HG03095 (cell line): Measurements from ENCODE around the gene APOL3.
"Not testable (repeated sequence)": the region's sequence is repeated elsewhere in the genome, so short reads cannot be mapped to it uniquely, and the experiment has no call there.

Source experiments
- ATAC-seq: cut with Tn5 transposase; IDR thresholded peaks from one replicate; pipeline ENCODE4 v1.9.1; 2021; ENCODE audit warnings: moderate library complexity; ENCODE audit not compliant: unreplicated experiment

APOL3 gene

DNA sequence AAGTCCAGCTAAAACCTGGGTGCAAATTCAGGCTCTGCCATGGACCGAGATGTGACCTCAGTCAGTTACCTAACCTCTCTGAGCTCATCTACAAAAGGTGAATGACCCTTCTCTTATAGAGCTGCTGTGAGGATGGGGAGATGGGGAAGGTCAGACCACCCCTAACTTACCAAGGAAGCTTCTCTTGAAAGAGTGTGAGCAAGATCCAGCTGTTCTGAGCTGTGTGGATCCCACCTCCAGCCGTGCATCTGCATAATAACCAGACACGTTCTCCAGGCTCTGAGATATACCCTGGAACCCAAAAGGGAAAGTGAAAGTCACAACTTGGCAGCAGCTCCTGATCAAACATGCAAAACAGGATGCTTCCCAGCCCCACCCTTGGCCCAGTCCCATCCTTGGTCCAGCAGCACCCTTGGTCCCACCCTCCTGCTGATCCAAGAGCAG lies at the start of gene APOL3:
Gene APOL3 (minus strand): TSS at position 257 of the 444 bp plus-strand sequence. CDS start 11,700 bp downstream, outside the sequence.
- no peak for ATAC-seq

GRCh38 chr22:36210224-36210623 lies 49.7 kb upstream of the APOL3 start:
- ATAC-seq: no peak

DNA sequence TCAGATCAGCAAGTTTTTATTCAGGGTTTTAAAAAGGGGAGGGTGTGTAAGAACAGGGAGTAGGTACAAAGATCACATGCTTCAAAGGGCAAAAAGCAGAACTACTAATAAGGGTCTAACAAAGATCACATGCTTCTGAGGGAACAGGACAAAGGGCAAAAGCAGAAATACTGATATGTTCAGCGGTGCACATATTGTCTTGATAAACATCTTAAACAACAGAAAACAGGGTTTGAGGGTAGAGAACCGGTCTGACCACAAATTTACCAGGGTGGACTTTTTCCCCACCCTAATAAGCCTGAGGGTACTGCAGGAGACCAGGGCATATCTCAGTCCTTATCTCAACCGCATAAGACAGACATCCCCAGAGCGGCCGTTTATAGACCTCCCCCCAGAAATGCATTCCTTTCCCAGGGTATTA lies 48.9 kb upstream of the APOL3 start:
- not testable (repeated sequence) for ATAC-seq

- ATAC-seq: no peak
These were observed 48.4 kb upstream of the APOL3 start for GRCh38 chr22:36208914-36209313.

- no peak for ATAC-seq
These were observed 47.7 kb upstream of the APOL3 start for GRCh38 chr22:36208162-36208765.

DNA sequence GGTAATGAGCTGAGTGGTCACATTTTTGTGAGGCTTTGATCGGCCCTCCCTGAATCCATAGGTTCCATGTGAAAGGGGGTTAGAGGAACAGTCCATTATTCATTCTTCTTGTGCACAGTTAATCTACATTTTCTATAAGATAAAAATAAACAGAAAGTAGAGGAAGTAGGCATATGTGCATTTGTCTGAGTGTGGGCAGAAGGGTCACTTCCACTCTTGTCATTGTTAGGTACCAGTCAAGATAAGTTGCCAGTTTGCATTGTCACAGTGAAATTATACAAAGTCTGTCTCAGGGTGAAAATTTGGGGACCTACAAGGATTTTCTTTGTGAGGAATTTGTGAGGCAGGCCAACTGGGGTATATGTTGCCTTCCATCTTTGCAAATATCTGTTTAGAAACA lies 45.7 kb upstream of the APOL3 start:
- ATAC-seq: no peak

DNA sequence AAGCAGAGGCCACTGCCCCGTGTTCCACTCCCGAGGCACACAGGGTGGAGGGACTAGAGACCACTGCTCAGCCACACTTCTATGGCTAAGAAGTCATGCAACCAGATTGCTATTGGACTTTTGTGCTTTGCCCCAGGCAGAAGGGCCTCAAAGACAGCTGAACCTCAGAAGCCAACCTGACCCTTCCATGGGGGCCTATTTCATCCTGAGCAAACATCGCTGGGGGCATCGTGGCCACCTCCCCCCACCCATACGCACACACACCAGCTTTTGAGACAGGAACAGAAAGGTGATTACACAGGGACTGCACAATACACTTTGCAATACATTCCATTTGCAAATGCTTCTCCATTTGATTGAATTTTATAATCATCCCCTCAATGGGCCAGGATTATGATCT lies 45.0 kb upstream of the APOL3 start:
- not testable (repeated sequence) for ATAC-seq

- no peak for ATAC-seq
These were observed 44.1 kb upstream of the APOL3 start for GRCh38 chr22:36204632-36205015.

DNA sequence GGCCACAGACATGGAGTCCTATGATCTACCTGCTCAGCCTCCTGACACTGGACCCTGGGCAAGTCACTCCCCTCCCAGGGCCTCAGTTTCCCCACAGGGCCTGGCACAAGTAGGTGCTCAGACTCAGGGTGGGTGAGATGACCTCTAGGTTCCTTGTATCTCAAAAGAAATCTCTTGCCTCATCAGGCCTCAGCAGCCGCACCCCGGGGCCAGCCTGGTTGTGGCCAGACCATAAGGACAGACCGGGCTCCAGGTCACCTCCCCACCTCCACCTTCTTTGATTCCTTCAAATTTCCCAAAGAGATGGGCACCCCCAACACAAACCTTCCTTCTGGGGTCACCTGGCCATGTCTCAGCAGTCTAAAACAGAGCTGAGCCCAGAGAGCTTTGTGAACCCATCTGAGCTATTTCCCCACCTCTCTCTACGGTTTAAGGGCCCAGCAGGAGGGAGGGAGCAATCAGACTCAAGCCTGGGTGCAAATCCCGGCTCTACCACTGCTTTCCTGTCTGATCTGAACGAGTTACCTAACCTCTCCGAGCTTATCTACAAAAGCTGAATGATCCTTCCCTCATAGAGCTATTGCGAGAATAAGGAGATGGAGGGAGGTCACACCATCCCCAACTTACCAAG lies 43.6 kb upstream of the APOL3 start:
- ATAC-seq: no peak

- not testable (repeated sequence) for ATAC-seq
These were observed 42.9 kb upstream of the APOL3 start for GRCh38 chr22:36203441-36203840.

- ATAC-seq: not testable (repeated sequence)
These were observed 42.4 kb upstream of the APOL3 start for GRCh38 chr22:36202906-36203305.

DNA sequence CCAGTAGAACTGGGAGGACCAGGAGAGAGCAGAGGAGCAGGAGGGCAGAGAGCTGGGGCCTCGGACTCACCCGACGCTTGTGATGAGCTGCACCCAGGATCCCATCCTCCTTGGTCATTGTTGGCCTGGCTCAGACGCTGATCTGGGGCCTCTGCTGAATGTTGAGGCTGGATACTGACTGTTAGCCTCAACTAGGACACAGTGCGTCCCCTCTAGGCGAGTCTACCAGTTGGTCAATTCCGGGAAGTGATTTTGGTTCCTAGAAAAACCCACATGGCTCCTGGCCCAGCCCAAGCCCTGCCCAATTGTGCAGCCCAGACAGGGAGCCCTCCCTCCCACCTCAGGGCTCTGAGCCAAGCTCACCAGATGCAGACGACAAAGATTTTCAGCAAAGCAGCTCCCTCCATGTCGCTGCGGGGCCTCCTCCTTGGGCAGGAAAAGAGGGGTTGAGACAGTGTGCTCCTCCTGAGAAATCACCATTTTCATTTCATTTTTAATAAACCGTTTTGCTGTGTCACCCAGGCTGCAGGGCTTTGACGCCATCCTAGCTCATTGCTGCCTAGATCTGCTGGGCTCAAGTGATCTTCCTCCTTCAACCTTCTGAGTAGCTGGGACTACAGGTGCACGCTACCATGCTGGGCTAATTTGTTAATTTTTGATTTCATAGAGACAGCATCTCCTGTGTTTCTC lies 41.2 kb upstream of the APOL3 start, which contains the start of gene APOL4:
Gene APOL4 (minus strand): TSS at position 180 of the 690 bp plus-strand sequence. CDS start 75 bp downstream, at position 105.
- ATAC-seq: no peak

DNA sequence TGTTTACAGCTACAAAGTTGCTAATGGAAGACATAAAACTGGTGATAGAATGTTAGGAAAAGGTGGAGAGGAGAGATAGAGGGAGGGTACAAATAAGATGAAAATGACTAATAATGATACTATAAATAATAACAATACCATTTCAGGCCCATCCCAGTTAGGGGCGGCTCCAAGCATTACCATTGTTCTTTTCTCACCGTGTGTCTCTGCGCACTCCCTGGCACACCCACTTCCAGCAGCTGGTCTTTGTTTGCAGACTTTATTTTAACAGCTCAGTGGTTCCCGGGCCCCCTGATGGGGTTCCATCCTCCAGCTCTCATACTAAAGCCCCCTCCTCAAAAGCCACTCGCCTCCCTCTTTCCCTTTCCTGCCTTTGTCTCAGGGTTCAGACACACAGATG lies 40.5 kb upstream of the APOL3 start:
- not testable (repeated sequence) for ATAC-seq

- no peak for ATAC-seq
These were observed 38.5 kb upstream of the APOL3 start for GRCh38 chr22:36199001-36199551.

DNA sequence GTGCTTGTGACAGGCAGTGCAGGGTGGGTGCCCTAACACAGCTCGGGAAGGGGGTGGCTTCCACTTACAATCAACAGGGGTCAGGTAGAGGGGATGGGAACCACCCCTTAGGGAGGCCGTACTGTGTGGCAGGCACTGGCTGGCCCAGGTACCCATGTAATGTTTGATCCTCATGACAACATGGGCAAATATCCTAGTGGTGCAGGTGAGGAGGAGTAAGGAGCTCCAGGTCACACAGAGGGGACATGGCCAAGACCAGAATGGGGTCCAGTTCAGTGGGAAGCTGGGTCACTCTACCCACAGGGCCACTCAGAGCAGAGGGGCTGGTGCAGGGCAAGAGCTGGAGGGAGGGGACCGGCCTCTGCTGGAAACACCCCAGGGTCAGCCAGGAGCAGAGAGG lies 38.0 kb upstream of the APOL3 start:
- no peak for ATAC-seq

GRCh38 chr22:36197514-36198146 lies 37.1 kb upstream of the APOL3 start:
- no peak for ATAC-seq

GRCh38 chr22:36197065-36197440 lies 36.5 kb upstream of the APOL3 start:
- no peak for ATAC-seq

- ATAC-seq: no peak
These were observed 35.9 kb upstream of the APOL3 start for GRCh38 chr22:36196254-36197064.

DNA sequence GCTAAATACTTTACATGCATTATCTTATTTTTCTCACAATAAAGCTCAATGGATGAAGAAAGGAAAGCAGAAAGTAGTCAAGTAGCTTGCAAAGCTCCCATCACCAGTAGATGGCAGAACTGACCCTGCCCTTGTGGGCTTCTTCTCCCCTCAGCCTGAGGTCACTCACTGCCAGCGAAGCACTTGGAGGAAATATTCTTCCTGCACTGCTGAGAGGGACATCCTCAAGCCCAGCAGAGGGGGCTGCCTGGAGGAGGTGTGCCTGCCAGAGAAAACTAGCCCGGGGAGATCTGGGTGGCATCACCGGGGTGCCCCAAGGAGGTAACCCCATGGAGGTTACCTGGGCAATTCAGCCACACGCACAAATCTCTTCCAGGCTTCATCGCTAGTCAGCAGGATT lies 34.4 kb upstream of the APOL3 start:
- ATAC-seq: no peak

- ATAC-seq: no peak
These were observed 33.8 kb upstream of the APOL3 start for GRCh38 chr22:36194385-36194784.
